A549 (cell line): ENCODE results near the gene TMEM37. TPM values are rescaled to one million over a fixed set of nuclear protein-coding genes. Genes with fewer than 3 reads are reported as not detected.

ENCODE experiments used
- ATAC-seq, 2 experiments: fragments of 200-7000 bp in 1 of 2; fragments of >200 bp in 1 of 2; cut with Nextera tagmentation in 1 of 2; cut with Tn5 transposase in 1 of 2; 3 replicates each; pipeline versions ENCODE4 v1.8.0 to v1.9.1; 2018 to 2020; ENCODE audit warnings: mild to moderate bottlenecking in 1 of 2, moderate library complexity in 1 of 2
- CTCF ChIA-PET: fragments of 300-600 bp; sonication (Branson Sonifier 250); formaldehyde crosslinking; extraction: SDS; loops from one replicate; lab custom pipeline; 2021; ENCODE audit warnings: antibody characterized with exemption, inconsistent platforms; lab: Yijun Ruan, JAX
- POLR2A ChIA-PET: fragments of 350-600 bp; formaldehyde crosslinking; extraction: SDS; loops from one replicate; lab custom pipeline; 2021; ENCODE audit warnings: antibody characterized with exemption, inconsistent platforms; lab: Yijun Ruan, JAX
- DNase-seq, 2 experiments: peaks; one replicate each; pipeline versions ENCODE4 v3.0.0 to v3.0.0-alpha.2; 2011 to 2016; ENCODE audit warnings: low read depth in 1 of 2, low spot score in 1 of 2
- FAIRE-seq: peaks from 2 replicates; lab custom pipeline; 2011; peaks lifted over from hg19 to GRCh38; lab: Jason Lieb, UNC
- H3K27ac ChIP-seq, 2 experiments: fragments of >200 bp; sonication (Bioruptor Twin); formaldehyde crosslinking; 3 replicates each; pipeline ENCODE4 v1.5.1; 2016 to 2017
- H3K4me1 ChIP-seq: fragments of >200 bp; sonication (Bioruptor Twin); formaldehyde crosslinking; 3 replicates; pipeline ENCODE4 v1.6.1; 2016
- H3K4me2 ChIP-seq: fragments of >200 bp; sonication (Bioruptor Twin); formaldehyde crosslinking; 3 replicates; pipeline ENCODE4 v1.6.1; 2016
- H3K4me3 ChIP-seq: fragments of >200 bp; sonication (Bioruptor Twin); formaldehyde crosslinking; 3 replicates; pipeline ENCODE4 v1.5.1; 2016
- H3K9me3 ChIP-seq: fragments of >200 bp; sonication (Bioruptor Twin); formaldehyde crosslinking; 3 replicates; pipeline ENCODE4 v1.6.1; 2016
- BHLHE40 ChIP-seq: IDR thresholded peaks from 2 replicates; pipeline ENCODE4 v1.6.1; 2012; ENCODE audit warnings: low read depth, low read length, inconsistent platforms
- EHF ChIP-seq: fragments of 250-450 bp; sonication (Bioruptor Pico); IDR thresholded peaks from 2 replicates; pipeline ENCODE4 v1.5.0; 2020; ENCODE audit warnings: mild to moderate bottlenecking
- EHMT2 ChIP-seq: fragments of 200-600 bp; sonication (generic); IDR thresholded peaks from 2 replicates; pipeline ENCODE4 v1.6.1; 2016; ENCODE audit warnings: antibody characterized with exemption, low read depth, mild to moderate bottlenecking, moderate library complexity
- ESRRA ChIP-seq: fragments of 150-350 bp; IDR thresholded peaks from 2 replicates; pipeline ENCODE4 v1.6.1; 2014; ENCODE audit warnings: mild to moderate bottlenecking, low read length, borderline replicate concordance
- HDAC2 ChIP-seq: fragments of 200-600 bp; sonication (generic); IDR thresholded peaks from 2 replicates; pipeline ENCODE4 v1.6.1; 2016
- HES2 ChIP-seq: fragments of >200 bp; sonication (Bioruptor Twin); formaldehyde crosslinking; IDR thresholded peaks from 2 replicates; pipeline ENCODE4 v1.6.1; 2016
- JUNB ChIP-seq: fragments of >200 bp; sonication (Bioruptor Twin); formaldehyde crosslinking; IDR thresholded peaks from 2 replicates; pipeline ENCODE4 v1.6.1; 2016
- MAZ ChIP-seq: fragments of 150-350 bp; IDR thresholded peaks from 2 replicates; pipeline ENCODE4 v1.6.1; 2014; ENCODE audit warnings: antibody characterized with exemption, low read depth, low read length, borderline replicate concordance
- MYC ChIP-seq: IDR thresholded peaks from 2 replicates; pipeline ENCODE4 v1.6.1; 2012; ENCODE audit warnings: mild to moderate bottlenecking, inconsistent platforms, low read length, improper control_type of control experiment, borderline replicate concordance
- NPAS2 ChIP-seq: fragments of 250-450 bp; sonication (Bioruptor Pico); IDR thresholded peaks from 2 replicates; pipeline ENCODE4 v1.8.0; 2022; ENCODE audit warnings: mild to moderate bottlenecking, moderate library complexity, borderline replicate concordance
- RAD21 ChIP-seq, 2 experiments: fragments of >200 bp in 1 of 2; sonication (Bioruptor Twin) in 1 of 2; formaldehyde crosslinking in 1 of 2; IDR thresholded peaks in 1 of 2; conservative IDR thresholded peaks in 1 of 2; 2 replicates in 1 of 2; 3 replicates in 1 of 2; pipeline ENCODE4 v1.6.1; 2012 to 2018; ENCODE audit warnings: inconsistent platforms in 1 of 2
- RARB ChIP-seq: fragments of 250-450 bp; sonication (Bioruptor Pico); IDR thresholded peaks from 2 replicates; pipeline ENCODE4 v1.8.0; 2021; ENCODE audit warnings: mild to moderate bottlenecking, moderate library complexity
- REST ChIP-seq: fragments of 200-600 bp; sonication (generic); IDR thresholded peaks from 2 replicates; pipeline ENCODE4 v1.6.1; 2016; ENCODE audit warnings: antibody characterized with exemption, mild to moderate bottlenecking, moderate library complexity
- RFX5 ChIP-seq: fragments of 450-650 bp; IDR thresholded peaks from 2 replicates; pipeline ENCODE4 v1.7.1; 2014; ENCODE audit warnings: antibody characterized with exemption, mild to moderate bottlenecking, moderate library complexity
- RNF2 ChIP-seq: fragments of 200-600 bp; sonication (generic); IDR thresholded peaks from 2 replicates; pipeline ENCODE4 v1.6.1; 2016; ENCODE audit warnings: low read depth, mild to moderate bottlenecking, antibody characterized with exemption, moderate library complexity, borderline replicate concordance
- SMC3 ChIP-seq: fragments of >200 bp; sonication (Bioruptor Twin); formaldehyde crosslinking; IDR thresholded peaks from 3 replicates; pipeline ENCODE4 v1.6.1; 2018; ENCODE audit warnings: inconsistent platforms
- USF2 ChIP-seq: fragments of 450-650 bp; IDR thresholded peaks from 2 replicates; pipeline ENCODE4 v1.6.1; 2014; ENCODE audit warnings: antibody characterized with exemption
- ZSCAN20 ChIP-seq: fragments of 250-450 bp; sonication (Bioruptor Pico); IDR thresholded peaks from 2 replicates; pipeline ENCODE4 v1.8.0; 2022; ENCODE audit warnings: mild to moderate bottlenecking, moderate library complexity
- WGBS: methylation state at CpG from one replicate; pipeline ENCODE4 v1.1.6; 2017; ENCODE audit errors: missing lambda C conversion rate; 5-methylcytosine and 5-hydroxymethylcytosine counted together
- polyA plus RNA-seq, 4 experiments: library from polyadenylated mRNA; depleted of rRNA in 3 of 4; stranded (reverse); fragments of >200 nt; fragmentation: RNase III in 1 of 4; extraction: RNeasy Plus Mini Kit Qiagen cat#74134 plus additional on column Dnase treatment in 1 of 4; gene quantifications; 2 replicates in 3 of 4; 3 replicates in 1 of 4; pipeline ENCODE4 v1.2.3, GENCODE V29; 2011 to 2017
- TF ChIP-seq, protein P1 (sequence below): fragments of 150-350 bp; IDR thresholded peaks from 2 replicates; pipeline ENCODE4 v1.6.1; 2014; ENCODE audit warnings: low read depth, mild to moderate bottlenecking, low read length
- TF ChIP-seq, protein P2 (sequence below): fragments of >200 bp; sonication (Bioruptor Twin); formaldehyde crosslinking; IDR thresholded peaks from 3 replicates; pipeline ENCODE4 v1.5.1; 2016

Gene TMEM37
- polyA plus RNA-seq, 2 of the 4 experiments (the other 2 are of a cell fraction), result 5.1 to 7.5 TPM

- H3K4me1 ChIP-seq, result no peaks in the 10 kb centered on the region
- H3K4me2 ChIP-seq, result no peak overlapping the region
- no peak for ATAC-seq
- CTCF ChIA-PET, result no interaction called here
- no peak for FAIRE-seq
- POLR2A ChIA-PET, result no interaction called here
- no peak overlapping the region for H3K4me3 ChIP-seq
- 72% methylated on average over 3 of the region's 3 CpGs for WGBS
- no peaks in the 10 kb centered on the region for H3K9me3 ChIP-seq
- TF ChIP-seq RNF2 (no peak), RARB (CRISPR knock-in tag) (no peak), USF2 (no peak), NPAS2 (CRISPR knock-in tag) (no peak), SMC3 (no peak), RAD21 (conservative IDR thresholded peaks at IDR 0.05 in 1 of 2, IDR thresholded peaks at IDR 0.05 in 1 of 2) (no peak), EHF (CRISPR knock-in tag) (no peak), BHLHE40 (no peak), RFX5 (no peak), HES2 (no peak), MAZ (no peak), MYC (no peak), EHMT2 (no peak), ZSCAN20 (CRISPR knock-in tag) (no peak), JUNB (no peak), REST (no peak), ESRRA (no peak), HDAC2 (no peak)
- TF ChIP-seq, protein P1, sequence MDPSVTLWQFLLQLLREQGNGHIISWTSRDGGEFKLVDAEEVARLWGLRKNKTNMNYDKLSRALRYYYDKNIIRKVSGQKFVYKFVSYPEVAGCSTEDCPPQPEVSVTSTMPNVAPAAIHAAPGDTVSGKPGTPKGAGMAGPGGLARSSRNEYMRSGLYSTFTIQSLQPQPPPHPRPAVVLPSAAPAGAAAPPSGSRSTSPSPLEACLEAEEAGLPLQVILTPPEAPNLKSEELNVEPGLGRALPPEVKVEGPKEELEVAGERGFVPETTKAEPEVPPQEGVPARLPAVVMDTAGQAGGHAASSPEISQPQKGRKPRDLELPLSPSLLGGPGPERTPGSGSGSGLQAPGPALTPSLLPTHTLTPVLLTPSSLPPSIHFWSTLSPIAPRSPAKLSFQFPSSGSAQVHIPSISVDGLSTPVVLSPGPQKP, result no peak
- TF ChIP-seq, protein P2, sequence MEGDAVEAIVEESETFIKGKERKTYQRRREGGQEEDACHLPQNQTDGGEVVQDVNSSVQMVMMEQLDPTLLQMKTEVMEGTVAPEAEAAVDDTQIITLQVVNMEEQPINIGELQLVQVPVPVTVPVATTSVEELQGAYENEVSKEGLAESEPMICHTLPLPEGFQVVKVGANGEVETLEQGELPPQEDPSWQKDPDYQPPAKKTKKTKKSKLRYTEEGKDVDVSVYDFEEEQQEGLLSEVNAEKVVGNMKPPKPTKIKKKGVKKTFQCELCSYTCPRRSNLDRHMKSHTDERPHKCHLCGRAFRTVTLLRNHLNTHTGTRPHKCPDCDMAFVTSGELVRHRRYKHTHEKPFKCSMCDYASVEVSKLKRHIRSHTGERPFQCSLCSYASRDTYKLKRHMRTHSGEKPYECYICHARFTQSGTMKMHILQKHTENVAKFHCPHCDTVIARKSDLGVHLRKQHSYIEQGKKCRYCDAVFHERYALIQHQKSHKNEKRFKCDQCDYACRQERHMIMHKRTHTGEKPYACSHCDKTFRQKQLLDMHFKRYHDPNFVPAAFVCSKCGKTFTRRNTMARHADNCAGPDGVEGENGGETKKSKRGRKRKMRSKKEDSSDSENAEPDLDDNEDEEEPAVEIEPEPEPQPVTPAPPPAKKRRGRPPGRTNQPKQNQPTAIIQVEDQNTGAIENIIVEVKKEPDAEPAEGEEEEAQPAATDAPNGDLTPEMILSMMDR, result no peak
- TF ChIP-seq, all 56 proteins: peak for 0
- DNase-seq, result no peak
- no peak overlapping the region for H3K27ac ChIP-seq
These were observed 37.5 kb upstream of the TMEM37 start for GRCh38 chr2:119393971-119394748.
